ENCODE results near the gene JOSD1. TPM values are rescaled to one million over a fixed set of nuclear protein-coding genes. Genes with fewer than 3 reads are reported as not detected.

Gene JOSD1
- total and polyA plus RNA-seq, 2 donors (not counting 3 experiments of a cell fraction or from before 2014, with no cell fraction given), result 61.7 to 73.1 TPM

GRCh38 chr22:38712486-38713207 is 11.9 kb upstream of the JOSD1 start:
- H3K36me3 ChIP-seq (ENCODE audit: control insufficient read depth in 2 of 2, extremely low read depth in 1 of 2, insufficient read depth in 2 of 2, low read length in 2 of 2), result peaks cover 3 to 11% of the 10 kb centered on the region in 2 experiments
- H3K9me3 ChIP-seq (replicated peaks; ENCODE audit: control insufficient read depth, insufficient read depth, low read length), result no peaks in the 10 kb centered on the region
- H3K4me3 ChIP-seq (replicated peaks in 1 of 3; ENCODE audit: insufficient read depth in 1 of 3, low read depth in 1 of 3, low read length in 3 of 3), result no peak overlapping the region
- peaks cover 79% of the 10 kb centered on the region for H3K79me2 ChIP-seq (ENCODE audit: control insufficient read depth, insufficient read depth, low read length)
- ChIA-PET POLR2A (no interaction called here), CTCF (interaction anchor here (1.2 to 1.4 kb wide), 2 partner anchors 12 to 19 kb away, joined by 4 read pairs; no protein-coding TSS in a partner anchor)
- dilution Hi-C loops (cut with MboI; ENCODE audit: extremely low pct_ligation_motif_present, low sequenced_read_pairs) (no loop called here), intact Hi-C loops (cut with micrococcal nuclease) (no loop called here)
- no peak for DNase-seq (ENCODE audit: low read depth, low spot score)
- no peak overlapping the region for H3K9ac ChIP-seq (replicated peaks; ENCODE audit: extremely low read depth, insufficient read depth, low read length)
- no peaks in the 10 kb centered on the region for H3K27me3 ChIP-seq (ENCODE audit: control insufficient read depth in 2 of 2, insufficient read depth in 2 of 2, low read length in 2 of 2)
- FAIRE-seq, result no peak
- no peak overlapping the region for H3K4me2 ChIP-seq (ENCODE audit: insufficient read depth, low read length)
- H3K27ac ChIP-seq (ENCODE audit: insufficient read depth, low read depth, low read length), result no peak overlapping the region
- BruUV-seq (replicated peaks), result no TSS peak
- H3K4me1 ChIP-seq (ENCODE audit: control insufficient read depth, extremely low read depth, insufficient read depth, low read length), result peaks cover 9% of the 10 kb centered on the region
- H4K20me1 ChIP-seq (replicated peaks; ENCODE audit: control insufficient read depth, extremely low read depth, insufficient read depth, low read length), result peaks cover 6% of the 10 kb centered on the region
- no peaks in the 10 kb centered on the region for H3K9me1 ChIP-seq (replicated peaks; ENCODE audit: control insufficient read depth, extremely low read depth, insufficient read depth, low read length)
- no peak for TF ChIP-seq POLR2A (IDR thresholded peaks at IDR 0.05; ENCODE audit: low read depth, low read length)
- H2AFZ ChIP-seq (ENCODE audit: low read depth, low read length), result no peak overlapping the region

DNA sequence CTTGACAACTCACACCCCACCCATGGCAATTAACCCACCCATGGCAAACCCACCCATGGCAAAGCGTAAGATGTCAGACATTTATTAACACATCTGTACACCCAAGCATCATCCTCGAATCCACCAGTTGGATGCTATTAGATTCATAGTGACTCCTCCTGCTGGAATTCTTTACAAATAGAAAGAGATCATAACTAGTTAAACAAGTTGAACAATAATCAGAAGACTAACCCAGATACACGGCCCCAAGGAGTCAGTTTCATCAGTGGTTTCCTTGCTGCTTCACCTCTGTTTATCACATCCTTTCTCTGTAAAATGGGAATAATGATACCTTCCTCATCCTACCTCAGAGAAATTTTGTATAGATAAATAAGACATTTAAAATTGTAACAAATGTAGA is 10.1 kb upstream of the JOSD1 start:
- TF ChIP-seq JUN (IDR thresholded peaks at IDR 0.05; ENCODE audit: borderline replicate concordance, insufficient read depth, insufficient read length, low read depth) (no peak), POLR2A (IDR thresholded peaks at IDR 0.05; ENCODE audit: low read depth, low read length) (no peak), MYC (IDR thresholded peaks at IDR 0.05; ENCODE audit: low read depth, low read length) (no peak), POLR2AphosphoS5 (IDR thresholded peaks at IDR 0.05; ENCODE audit: insufficient read depth, low read depth, low read length) (no peak), EZH2 (IDR thresholded peaks at IDR 0.05; ENCODE audit: borderline replicate concordance, low read depth, low read length, severe bottlenecking) (no peak), GATA2 (IDR thresholded peaks at IDR 0.05; ENCODE audit: insufficient read depth, insufficient read length, low read depth, low read length) (no peak), FOS (IDR thresholded peaks at IDR 0.05; ENCODE audit: borderline replicate concordance, insufficient read depth, low read length) (no peak)
- TF ChIP-seq, protein P1, sequence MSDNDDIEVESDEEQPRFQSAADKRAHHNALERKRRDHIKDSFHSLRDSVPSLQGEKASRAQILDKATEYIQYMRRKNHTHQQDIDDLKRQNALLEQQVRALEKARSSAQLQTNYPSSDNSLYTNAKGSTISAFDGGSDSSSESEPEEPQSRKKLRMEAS (IDR thresholded peaks at IDR 0.05; ENCODE audit: insufficient read depth, insufficient read length), result no peak
- TF ChIP-seq, protein P2, sequence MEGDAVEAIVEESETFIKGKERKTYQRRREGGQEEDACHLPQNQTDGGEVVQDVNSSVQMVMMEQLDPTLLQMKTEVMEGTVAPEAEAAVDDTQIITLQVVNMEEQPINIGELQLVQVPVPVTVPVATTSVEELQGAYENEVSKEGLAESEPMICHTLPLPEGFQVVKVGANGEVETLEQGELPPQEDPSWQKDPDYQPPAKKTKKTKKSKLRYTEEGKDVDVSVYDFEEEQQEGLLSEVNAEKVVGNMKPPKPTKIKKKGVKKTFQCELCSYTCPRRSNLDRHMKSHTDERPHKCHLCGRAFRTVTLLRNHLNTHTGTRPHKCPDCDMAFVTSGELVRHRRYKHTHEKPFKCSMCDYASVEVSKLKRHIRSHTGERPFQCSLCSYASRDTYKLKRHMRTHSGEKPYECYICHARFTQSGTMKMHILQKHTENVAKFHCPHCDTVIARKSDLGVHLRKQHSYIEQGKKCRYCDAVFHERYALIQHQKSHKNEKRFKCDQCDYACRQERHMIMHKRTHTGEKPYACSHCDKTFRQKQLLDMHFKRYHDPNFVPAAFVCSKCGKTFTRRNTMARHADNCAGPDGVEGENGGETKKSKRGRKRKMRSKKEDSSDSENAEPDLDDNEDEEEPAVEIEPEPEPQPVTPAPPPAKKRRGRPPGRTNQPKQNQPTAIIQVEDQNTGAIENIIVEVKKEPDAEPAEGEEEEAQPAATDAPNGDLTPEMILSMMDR (IDR thresholded peaks at IDR 0.05; ENCODE audit: extremely low read depth in 1 of 2, insufficient read depth in 1 of 2, low read depth in 1 of 2, low read length in 2 of 2), result no peak
- Histone ChIP-seq H3K9ac (replicated peaks; ENCODE audit: extremely low read depth, insufficient read depth, low read length) (no peak overlapping the region), H4K20me1 (replicated peaks; ENCODE audit: control insufficient read depth, extremely low read depth, insufficient read depth, low read length) (peaks cover 7% of the 10 kb centered on the region), H3K27me3 (ENCODE audit: control insufficient read depth in 2 of 2, insufficient read depth in 2 of 2, low read length in 2 of 2) (no peaks in the 10 kb centered on the region), H2AFZ (ENCODE audit: low read depth, low read length) (no peak overlapping the region), H3K9me3 (replicated peaks; ENCODE audit: control insufficient read depth, insufficient read depth, low read length) (no peaks in the 10 kb centered on the region), H3K27ac (ENCODE audit: insufficient read depth, low read depth, low read length) (no peak overlapping the region), H3K79me2 (ENCODE audit: control insufficient read depth, insufficient read depth, low read length) (peaks cover 92% of the 10 kb centered on the region), H3K36me3 (ENCODE audit: control insufficient read depth in 2 of 2, extremely low read depth in 1 of 2, insufficient read depth in 2 of 2, low read length in 2 of 2) (peaks cover 0 to 3% of the 10 kb centered on the region in 2 experiments), H3K4me3 (replicated peaks in 1 of 3; ENCODE audit: insufficient read depth in 1 of 3, low read depth in 1 of 3, low read length in 3 of 3) (no peak overlapping the region), H3K4me1 (ENCODE audit: control insufficient read depth, extremely low read depth, insufficient read depth, low read length) (peaks cover 20% of the 10 kb centered on the region), H3K4me2 (ENCODE audit: insufficient read depth, low read length) (no peak overlapping the region), H3K9me1 (replicated peaks; ENCODE audit: control insufficient read depth, extremely low read depth, insufficient read depth, low read length) (no peaks in the 10 kb centered on the region)
- ChIA-PET CTCF (no interaction called here), POLR2A (no interaction called here)
- FAIRE-seq (no peak), DNase-seq (ENCODE audit: low read depth, low spot score) (no peak)
- intact Hi-C loops (cut with micrococcal nuclease), result no loop called here
- no TSS peak for BruUV-seq (replicated peaks)
- dilution Hi-C loops (cut with MboI; ENCODE audit: extremely low pct_ligation_motif_present, low sequenced_read_pairs), result no loop called here
